Measurements from ENCODE around the gene VWA2. TPM values are rescaled to one million over a fixed set of nuclear protein-coding genes. Genes with fewer than 3 reads are reported as not detected.

The VWA2 gene
- not detected in 2 replicates for total RNA-seq (2013; cell fraction: nucleolus; rRNA removed)
- not detected in 2 replicates for total RNA-seq (2014; rRNA removed)
- total RNA-seq (2014; rRNA removed; fragmentation: Illumina TruSeq; extraction: Trizol), result not detected in 2 replicates
- total RNA-seq (2021), result not detected in 2 replicates
- not detected for polyA plus RNA-seq (2011; ENCODE audit: low read depth)
- polyA plus RNA-seq (2011; rRNA removed), result 0.03 TPM in 1 of 2 replicates, not detected in the other
- polyA plus RNA-seq (2011; cell fraction: cytosol; rRNA removed), result 0.03 TPM in 1 of 2 replicates, not detected in the other
- polyA plus RNA-seq (2011; cell fraction: nucleus; rRNA removed), result 0.07 TPM in 1 of 2 replicates, not detected in the other
- polyA plus RNA-seq (2012), result not detected in 2 replicates
- polyA plus RNA-seq (2014; fragmentation: Illumina TruSeq; extraction: Trizol), result not detected in 2 replicates
- polyA plus RNA-seq (2014; fragmentation: Nextera tagmentation; extraction: Ambion mirVana), result not detected
- not detected in 2 replicates for polyA plus RNA-seq (2014; rRNA removed)
- not detected for polyA plus RNA-seq (2016; fragmentation: Nextera tagmentation; extraction: Ambion mirVana)
- not detected in 2 replicates for polyA minus RNA-seq (2011; rRNA and poly(A)+ RNA removed)
- polyA minus RNA-seq (2011; cell fraction: cytosol; rRNA and poly(A)+ RNA removed), result not detected in 2 replicates
- polyA minus RNA-seq (2011; cell fraction: nucleus; rRNA and poly(A)+ RNA removed), result not detected in 2 replicates
- Bru-seq, nascent RNA, result not detected
- not detected for BruChase-seq, experiment 1, labeled RNA remaining after a 6-hour chase
- BruChase-seq, experiment 2, labeled RNA remaining after a 2-hour chase, result not detected
- long read RNA-seq, experiment 1, result 0 reads
- long read RNA-seq, experiment 2, result 0 reads

- no peak for DNase-seq (ENCODE audit: low read depth, low spot score)
- no peaks in the 10 kb centered on the region for H3K4me1 ChIP-seq (ENCODE audit: control insufficient read depth, insufficient read depth, low read length)
- peak within 1 kb of the TSS; percentile 70 for H3K4me2 ChIP-seq (ENCODE audit: control insufficient read depth, insufficient read depth)
- peaks cover 6 to 14% of the 10 kb centered on the region in 2 experiments for H3K27me3 ChIP-seq (replicated peaks in 1 of 2; ENCODE audit: control insufficient read depth in 2 of 2, insufficient read depth in 2 of 2, low read length in 1 of 2)
- no peaks in the 10 kb centered on the region for H3K9me3 ChIP-seq (replicated peaks; ENCODE audit: control insufficient read depth, insufficient read depth, low read length)
- SMC1A ChIA-PET (ENCODE audit: uncharacterized antibody, unreplicated experiment), result interaction anchor here (0.6 kb wide), 1 partner anchor 113 kb away, joined by 3 read pairs; no protein-coding TSS in a partner anchor
- in situ Hi-C loops (cut with MboI) (no loop called here), intact Hi-C loops (cut with micrococcal nuclease; ENCODE audit: unreplicated experiment) (no loop called here)
- no peak within 1 kb of the TSS for H3K27ac ChIP-seq (ENCODE audit: control insufficient read depth, insufficient read depth)
- POLR2A ChIA-PET, result no interaction called here
- H3K79me2 ChIP-seq (ENCODE audit: control insufficient read depth, insufficient read depth, low read length), result no peaks in the 10 kb centered on the region
- H3K4me3 ChIP-seq, result peak within 1 kb of the TSS; percentile 43; the same call in 1 of the 2 replicates
- ATAC-seq, result peak; percentile 68
- no peak within 1 kb of the TSS for H2AFZ ChIP-seq (ENCODE audit: control insufficient read depth, low read depth, low read length)
- no peaks in the 10 kb centered on the region for H4K20me1 ChIP-seq (ENCODE audit: control insufficient read depth, insufficient read depth)
- WGBS (ENCODE audit: insufficient coverage, insufficient replicate concordance, low lambda C conversion rate, missing lambda C conversion rate), result 16% methylated on average over 78 of the region's 79 CpGs
- FAIRE-seq, result peak; percentile 44
- RAD21 ChIA-PET (ENCODE audit: unreplicated experiment), result no interaction called here
- CTCF ChIA-PET, result no interaction called here
- H3K9ac ChIP-seq (ENCODE audit: control insufficient read depth, insufficient read depth, low read length), result no peak within 1 kb of the TSS
- H3K36me3 ChIP-seq (ENCODE audit: control insufficient read depth in 2 of 2, insufficient read depth in 2 of 2, low read length in 1 of 2), result no peaks in the 10 kb centered on the region
- TF ChIP-seq RAD21 (IDR thresholded peaks at IDR 0.05; ENCODE audit: insufficient read depth, low read depth, low read length) (0 out of 2 replicates have a peak, but pooled peaks have one; percentile 22), CTCF (IDR thresholded peaks at IDR 0.05 in 2 of 3, conservative IDR thresholded peaks at IDR 0.05 in 1 of 3; ENCODE audit: control insufficient read depth in 2 of 3, extremely low read depth in 1 of 3, insufficient read depth in 1 of 3, low read depth in 3 of 3, low read length in 3 of 3) (peak in 2 of 3 experiments; percentile 7; a peak in 2 of 6 replicates), IRF5 (IDR thresholded peaks at IDR 0.05; ENCODE audit: borderline replicate concordance) (no peak)
- no TSS peak for BruUV-seq (replicated peaks)
These were observed at the start of gene VWA2 for GRCh38 chr10:114239117-114239993. Gene VWA2, plus strand, starts transcription at chr10:114239254. Its CDS starts 9,460 bp downstream, at chr10:114248714.
